KMS-11 (cell line): ENCODE data around the gene FBXO31.
A peak's percentile ranks its signal among the peaks of the same experiment; 100 is the strongest.

Experiments
- H2AFZ ChIP-seq: fragments of 200-600 bp; sonication (generic); 2 replicates; pipeline ENCODE4 v1.6.1; 2016; ENCODE audit warnings: antibody characterized with exemption, mixed run types, low read depth
- H3K27ac ChIP-seq: fragments of 200-600 bp; sonication (generic); 2 replicates; pipeline ENCODE4 v1.6.1; 2016; ENCODE audit warnings: mild to moderate bottlenecking, mixed run types
- H3K27me3 ChIP-seq: fragments of 200-600 bp; sonication (generic); 2 replicates; pipeline ENCODE4 v1.6.1; 2017; ENCODE audit warnings: mild to moderate bottlenecking, low read depth, mixed run types, moderate library complexity; ENCODE audit not compliant: insufficient read depth
- H3K36me3 ChIP-seq: fragments of 200-600 bp; sonication (generic); 2 replicates; pipeline ENCODE4 v1.6.1; 2017; ENCODE audit warnings: mild to moderate bottlenecking, mixed run types; ENCODE audit not compliant: insufficient read depth
- H3K4me1 ChIP-seq: fragments of 200-600 bp; sonication (generic); 2 replicates; pipeline ENCODE4 v1.6.1; 2016; ENCODE audit warnings: mild to moderate bottlenecking, low read depth, mixed run types; ENCODE audit not compliant: poor library complexity, severe bottlenecking
- H3K4me2 ChIP-seq: fragments of 200-600 bp; sonication (generic); 2 replicates; pipeline ENCODE4 v1.7.0; 2016; ENCODE audit warnings: mild to moderate bottlenecking, mixed run types
- H3K4me3 ChIP-seq: fragments of 200-600 bp; sonication (generic); IDR thresholded peaks from 2 replicates; pipeline ENCODE4 v1.6.1; 2017; ENCODE audit warnings: low read depth, low read length, mixed read lengths; ENCODE audit not compliant: insufficient read depth
- H3K79me2 ChIP-seq: fragments of 200-600 bp; sonication (generic); 2 replicates; pipeline ENCODE4 v1.6.1; 2016; ENCODE audit warnings: low read depth, mixed run types; ENCODE audit not compliant: insufficient read depth
- H3K9ac ChIP-seq: fragments of 200-600 bp; sonication (generic); 2 replicates; pipeline ENCODE4 v1.6.1; 2016; ENCODE audit warnings: mild to moderate bottlenecking, mixed run types
- H4K20me1 ChIP-seq: fragments of 200-600 bp; sonication (generic); 2 replicates; pipeline ENCODE4 v1.6.1; 2016; ENCODE audit warnings: mild to moderate bottlenecking, mixed run types; ENCODE audit not compliant: insufficient read depth
- CTCF ChIP-seq: fragments of 200-600 bp; sonication (generic); conservative IDR thresholded peaks from 2 replicates; pipeline ENCODE4 v1.6.1; 2017; ENCODE audit warnings: low read depth, mild to moderate bottlenecking, antibody characterized with exemption, low read length, moderate library complexity, mixed read lengths

The FBXO31 gene

DNA sequence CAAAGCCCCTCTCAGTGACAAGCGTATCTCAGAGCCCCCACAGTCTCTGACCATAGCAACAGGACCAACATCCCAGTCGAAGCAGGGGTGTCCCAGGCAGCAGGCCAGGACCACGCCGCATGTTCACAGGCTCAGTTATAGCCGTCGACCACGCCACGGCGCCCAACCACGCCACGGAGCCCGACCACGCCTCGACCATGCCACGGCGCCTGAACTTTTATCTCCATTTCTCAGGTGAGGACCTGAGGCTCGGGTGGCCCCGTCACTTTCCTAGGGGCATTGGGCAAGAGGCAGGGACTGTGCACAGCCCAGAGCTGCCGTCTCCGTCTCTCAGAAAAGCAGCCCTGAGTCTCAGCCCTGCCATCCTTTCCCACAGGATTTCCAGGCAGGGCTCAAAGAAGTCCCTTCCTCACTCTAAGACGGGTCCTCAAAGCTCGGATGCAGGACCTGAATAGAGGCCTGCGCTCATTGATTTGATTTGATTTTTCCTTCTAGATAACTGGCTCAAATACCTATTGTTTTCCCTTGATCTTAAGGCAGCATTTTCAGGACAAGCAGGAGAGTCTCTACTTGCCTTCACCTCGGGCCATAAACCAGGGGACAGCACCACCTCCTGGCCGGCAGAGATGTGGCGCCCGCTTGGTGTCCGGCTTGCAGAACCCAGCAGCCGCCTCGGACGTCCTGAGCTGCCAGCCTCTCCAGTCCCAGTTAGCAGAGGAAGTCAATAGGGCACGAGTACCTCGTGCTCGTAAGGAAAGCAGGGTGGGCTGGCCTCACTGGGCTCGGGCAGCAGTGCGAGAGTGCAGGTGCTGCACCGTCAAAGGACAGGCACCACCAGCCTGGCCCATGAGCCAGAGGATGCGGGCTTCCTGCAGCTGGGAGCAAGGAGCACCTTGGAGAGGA is 105.1 kb downstream of the FBXO31 start:
- H3K4me3 ChIP-seq: no peak overlapping the region

More for the DNA sequence above, 105.1 kb downstream of the FBXO31 start:
- H4K20me1 ChIP-seq: no peaks in the 10 kb centered on the region
- no peaks in the 10 kb centered on the region for H3K36me3 ChIP-seq
- H3K9ac ChIP-seq: no peak overlapping the region
- H3K4me1 ChIP-seq: no peaks in the 10 kb centered on the region
- no peak overlapping the region for H2AFZ ChIP-seq
- TF ChIP-seq CTCF: peak; percentile 82
- no peaks in the 10 kb centered on the region for H3K79me2 ChIP-seq
- H3K27ac ChIP-seq: no peak overlapping the region
- H3K27me3 ChIP-seq: no peaks in the 10 kb centered on the region
- no peak overlapping the region for H3K4me2 ChIP-seq
